ENCODE measurements around the gene NEK4.

DNA sequence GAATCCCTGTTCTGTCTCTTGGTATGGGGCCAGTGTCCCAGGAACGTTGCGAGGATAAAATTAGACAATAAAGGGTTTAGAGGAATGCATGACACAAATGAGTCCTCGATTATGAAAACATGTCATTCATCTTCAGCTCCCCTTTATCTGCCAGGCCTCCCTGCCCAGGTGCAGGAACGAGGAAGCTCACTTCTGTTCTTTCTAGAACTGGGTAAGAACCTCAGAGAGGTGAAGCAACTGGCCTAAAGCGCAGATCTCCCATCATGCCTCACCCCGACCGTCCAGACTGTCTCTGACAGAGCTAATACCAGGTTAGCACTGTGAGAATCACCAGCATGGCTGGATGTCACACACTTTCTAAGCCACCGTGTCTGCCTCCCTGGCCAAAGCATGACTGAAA is 5.1 kb upstream of the NEK4 start:
- TF ChIP-seq FOSL1 (IDR thresholded peaks at IDR 0.05; ENCODE audit: low read depth) (no peak), EZH2phosphoT487 (IDR thresholded peaks at IDR 0.05; ENCODE audit: borderline replicate concordance) (no peak), POLR2AphosphoS5 (IDR thresholded peaks at IDR 0.05; ENCODE audit: low read depth, low read length) (no peak)
